NCI-H748 (cell line): Measurements from ENCODE around the gene ITGB2.
A peak's percentile ranks its signal among the peaks of the same experiment; 100 is the strongest.

Source experiments
- DNase-seq: peaks from one replicate; lab custom pipeline; 2025; ENCODE audit not compliant: unreplicated experiment; lab: John Stamatoyannopoulos, UW

Gene ITGB2

DNA sequence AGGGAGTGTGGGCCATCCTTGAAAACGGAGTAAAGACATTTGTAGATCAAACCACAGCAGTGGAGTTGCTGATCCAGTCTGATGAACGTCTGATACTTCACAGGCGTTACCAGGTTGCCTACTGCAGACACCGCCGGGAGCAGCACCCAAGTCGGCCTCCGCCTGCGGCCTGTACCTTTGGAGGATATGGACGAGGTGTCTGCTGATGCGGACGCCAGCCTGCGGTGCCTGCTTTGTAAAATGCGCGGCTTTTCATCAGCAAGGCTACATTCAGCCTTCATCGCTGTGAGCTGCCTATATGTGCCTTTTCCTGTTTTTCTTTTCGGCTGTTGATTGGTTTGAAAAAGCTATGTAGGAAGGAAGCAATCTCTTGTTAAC is 35.1 kb upstream of the ITGB2 start:
- no peak for DNase-seq

DNA sequence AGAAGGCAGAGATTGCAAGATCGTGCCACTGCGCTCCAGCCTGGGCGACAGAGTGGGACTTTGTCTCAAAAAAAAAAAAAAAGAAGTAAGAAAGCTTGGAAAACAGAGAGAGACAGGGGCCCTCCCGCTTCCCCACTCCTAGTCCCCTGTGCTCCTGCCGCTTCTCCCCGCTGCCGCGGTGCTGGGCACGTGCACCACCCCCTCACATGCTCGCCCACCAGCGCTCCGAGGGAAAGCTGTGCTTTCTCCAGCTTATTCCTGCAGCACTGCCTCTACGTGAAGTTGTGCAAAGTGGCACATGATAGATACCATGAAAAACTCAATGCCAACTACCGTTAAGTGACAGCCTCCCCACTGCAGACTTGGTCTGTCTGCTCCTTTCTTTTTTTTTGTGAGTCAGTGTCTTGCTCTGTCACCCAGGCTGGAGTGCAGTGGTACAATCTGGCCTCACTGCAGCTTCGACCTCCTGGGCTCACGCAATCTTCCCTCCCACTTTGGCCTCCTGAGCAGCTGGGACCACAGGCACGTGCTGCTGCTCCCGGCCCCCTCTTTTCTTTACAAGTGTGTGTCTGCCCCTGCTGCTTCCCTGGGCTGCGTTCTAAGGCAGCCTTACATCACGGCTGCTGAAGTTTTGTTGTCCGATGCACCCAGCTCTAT is 34.6 kb upstream of the ITGB2 start:
- DNase-seq, result no peak

DNA sequence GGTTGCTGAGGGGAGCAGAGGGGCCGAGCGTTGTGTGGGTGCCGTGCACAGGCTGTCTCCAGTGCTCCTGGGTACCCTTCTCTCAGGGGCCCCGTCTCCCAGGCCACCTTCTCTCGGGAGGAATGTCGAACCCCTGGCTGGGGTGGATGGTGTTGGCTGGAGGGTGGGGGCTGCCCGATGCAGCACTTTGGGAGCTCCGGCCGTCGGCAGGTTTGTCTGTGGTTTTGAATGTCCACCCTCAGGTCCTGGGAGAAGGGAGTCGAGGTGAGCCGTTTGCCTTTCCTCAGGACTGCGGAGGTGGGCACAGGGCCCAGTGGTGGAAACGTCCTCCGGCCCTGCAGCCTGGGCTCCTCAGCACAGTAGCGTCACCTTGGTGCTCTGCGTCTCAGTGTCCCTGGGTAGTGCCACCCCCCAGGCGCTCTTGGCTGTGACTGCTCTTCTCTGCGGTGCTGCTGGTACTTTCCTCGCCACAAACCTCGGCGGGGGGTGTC is 33.6 kb upstream of the ITGB2 start:
- DNase-seq, result no peak

DNA sequence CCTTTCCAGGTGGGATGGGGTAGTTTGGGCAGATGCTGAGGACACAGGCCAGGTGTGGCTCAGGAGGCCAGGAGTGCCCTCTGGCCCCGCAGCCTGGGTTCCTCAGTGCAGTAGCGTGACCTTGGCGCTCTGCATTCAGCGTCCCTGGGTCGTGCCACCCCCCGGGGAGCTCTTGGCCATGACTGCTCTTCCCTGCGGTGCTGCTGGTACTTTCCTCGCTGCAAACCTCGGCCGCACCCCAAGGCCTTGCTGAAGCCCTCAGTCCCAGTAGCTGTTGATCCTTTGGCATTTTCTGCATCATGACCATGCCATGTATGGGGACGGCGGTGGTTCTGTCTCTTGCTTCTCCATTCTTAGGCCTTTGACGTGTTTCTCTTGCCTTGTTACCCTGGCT is 32.9 kb upstream of the ITGB2 start:
- DNase-seq, result no peak

DNA sequence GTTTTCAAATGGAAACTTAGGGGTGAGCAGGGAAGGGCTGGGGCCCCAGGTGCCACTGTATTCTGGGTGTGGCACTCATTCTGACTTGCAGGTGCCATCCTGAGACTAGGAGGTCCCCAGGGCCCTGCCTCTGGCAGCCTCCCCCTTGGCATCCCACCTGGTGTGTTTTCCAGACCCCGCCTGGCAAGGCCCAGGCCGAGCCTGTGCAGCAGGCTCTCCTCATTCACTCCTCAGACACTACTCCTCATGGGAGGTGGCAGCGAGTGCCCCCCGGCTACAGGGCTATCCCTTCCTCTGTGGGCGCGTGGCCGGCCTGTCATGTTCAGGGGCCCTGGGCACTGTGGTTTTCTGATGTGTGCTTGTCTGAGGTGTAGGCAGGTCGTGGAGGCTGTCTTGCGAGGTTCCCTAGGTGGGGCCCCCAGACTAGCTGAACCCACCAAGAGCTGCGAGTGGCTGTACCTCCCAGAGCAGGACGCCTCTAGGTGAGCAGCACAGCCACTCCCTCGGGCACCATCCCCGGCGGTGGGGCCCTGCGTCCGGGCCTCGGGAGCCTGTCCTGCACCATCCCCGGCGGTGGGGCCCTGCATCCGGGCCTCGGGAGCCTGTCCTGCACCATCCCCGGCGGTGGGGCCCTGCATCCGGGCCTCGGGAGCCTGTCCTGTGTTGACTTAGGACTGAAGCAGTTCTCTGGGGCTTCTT is 32.4 kb upstream of the ITGB2 start:
- DNase-seq, result no peak

DNA sequence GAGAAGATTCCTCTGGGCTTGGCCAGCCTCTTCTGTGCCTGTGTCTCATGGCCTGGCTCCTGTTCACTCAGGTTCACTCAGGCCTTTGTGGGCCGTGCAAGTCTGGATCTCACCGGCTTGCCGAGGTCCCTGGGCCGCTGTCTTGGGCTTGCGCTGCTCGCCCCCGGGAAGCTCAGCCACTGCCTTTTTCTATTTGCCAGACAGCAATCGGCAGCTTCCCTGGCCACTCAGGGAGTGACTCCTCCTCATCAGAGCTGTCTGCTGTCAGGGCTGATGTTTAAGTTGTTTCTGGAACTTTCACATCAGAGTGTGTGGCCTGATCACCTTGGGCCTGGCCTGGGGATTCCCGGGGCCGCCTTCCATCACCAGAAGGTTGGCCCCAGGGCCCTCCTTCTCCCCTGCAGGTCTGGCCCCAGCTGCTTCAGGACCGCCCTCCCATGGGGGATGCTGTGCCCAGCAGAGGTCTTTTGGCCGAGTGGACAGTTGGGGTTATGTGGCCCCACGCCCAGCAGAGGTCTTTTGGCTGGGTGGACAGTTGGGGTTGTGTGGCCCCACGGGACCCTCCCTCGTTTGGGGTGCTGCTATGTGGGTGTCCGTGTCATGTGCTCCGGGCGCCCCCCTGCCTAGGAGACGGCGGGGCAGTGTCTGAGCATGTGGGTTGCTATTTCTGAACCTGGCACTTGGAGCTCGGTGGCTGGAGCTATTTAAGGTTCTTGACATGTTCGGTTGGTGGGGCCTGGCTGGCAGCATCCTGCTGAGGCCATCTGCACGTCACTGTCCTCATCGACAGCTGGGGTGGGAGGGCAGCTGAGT is 31.6 kb upstream of the ITGB2 start:
- no peak for DNase-seq

DNA sequence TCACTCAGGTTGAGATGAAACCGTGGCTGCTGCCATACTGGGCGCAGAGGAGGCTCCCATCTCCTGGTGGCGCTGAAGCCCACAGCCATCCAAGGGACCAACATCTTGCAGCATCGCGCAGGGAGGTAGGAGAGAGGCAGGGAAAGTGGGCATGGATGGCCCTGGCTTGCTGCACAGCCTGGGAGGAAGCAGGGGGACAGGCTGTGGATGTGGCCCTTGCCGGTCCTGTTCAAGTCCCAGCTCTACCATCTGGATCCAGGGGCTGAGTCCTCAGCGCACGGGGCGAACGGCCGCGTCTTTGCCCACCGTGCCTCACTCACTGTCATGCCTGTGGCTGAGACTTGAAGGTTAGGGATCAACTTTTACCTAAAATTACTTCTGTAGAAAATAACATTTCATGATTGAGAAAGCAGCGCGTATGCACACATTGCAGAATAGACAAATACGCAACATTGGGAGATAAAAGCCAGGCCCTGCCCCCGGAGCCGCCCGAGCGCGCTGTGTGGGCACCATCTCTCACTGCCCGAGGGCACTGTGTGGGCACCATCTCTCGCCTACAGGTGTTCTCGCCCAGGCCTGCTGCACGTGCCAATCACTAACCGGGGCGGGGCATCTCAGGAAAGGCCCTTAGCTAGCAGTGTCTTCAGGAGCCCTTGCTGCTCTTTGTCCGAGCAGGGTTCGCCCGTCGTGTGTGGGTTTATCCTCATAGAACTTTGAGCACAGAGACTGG is 30.7 kb upstream of the ITGB2 start:
- DNase-seq, result no peak

DNA sequence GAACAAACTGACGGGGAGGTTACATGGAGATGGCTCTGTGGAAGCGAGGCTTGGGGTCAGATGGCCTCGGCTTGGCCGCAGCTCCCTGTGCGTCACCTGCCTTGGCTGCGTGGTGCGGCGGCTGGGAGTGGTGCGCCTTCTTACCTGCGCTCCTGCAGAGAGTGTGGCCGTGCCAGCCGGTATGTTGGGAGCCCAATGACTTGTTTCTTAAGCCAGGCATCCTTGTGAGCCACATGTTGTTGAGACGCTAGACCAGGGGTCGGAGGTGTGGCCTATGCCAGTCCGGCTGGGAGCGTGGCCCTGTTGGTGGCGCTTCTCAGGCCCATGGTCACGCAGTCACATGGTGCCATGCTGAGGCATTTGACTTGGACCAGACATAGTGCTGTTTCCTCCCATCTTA is 29.7 kb upstream of the ITGB2 start:
- DNase-seq, result no peak

DNA sequence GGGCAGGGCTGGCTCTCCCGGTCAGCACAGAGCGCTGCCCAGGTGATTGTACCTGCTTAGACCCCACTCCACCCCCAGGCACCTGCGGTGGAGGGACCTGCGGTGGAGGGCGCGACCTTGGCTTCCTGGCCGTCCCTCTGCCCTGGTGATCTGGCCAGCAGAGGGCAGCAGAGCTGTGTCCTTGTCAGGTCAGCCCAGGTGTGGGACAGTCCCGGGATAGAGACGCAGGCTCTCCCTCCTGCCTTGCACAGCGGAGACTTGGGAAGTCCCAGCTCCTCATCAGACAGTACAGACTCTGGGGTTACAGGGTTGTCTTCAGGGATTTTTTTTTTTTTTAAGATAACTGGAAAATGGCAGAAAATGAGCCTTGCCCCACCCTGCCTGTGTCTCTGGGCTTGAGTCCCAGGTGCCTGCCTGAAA is 29.1 kb upstream of the ITGB2 start:
- DNase-seq, result peak; percentile 32

DNA sequence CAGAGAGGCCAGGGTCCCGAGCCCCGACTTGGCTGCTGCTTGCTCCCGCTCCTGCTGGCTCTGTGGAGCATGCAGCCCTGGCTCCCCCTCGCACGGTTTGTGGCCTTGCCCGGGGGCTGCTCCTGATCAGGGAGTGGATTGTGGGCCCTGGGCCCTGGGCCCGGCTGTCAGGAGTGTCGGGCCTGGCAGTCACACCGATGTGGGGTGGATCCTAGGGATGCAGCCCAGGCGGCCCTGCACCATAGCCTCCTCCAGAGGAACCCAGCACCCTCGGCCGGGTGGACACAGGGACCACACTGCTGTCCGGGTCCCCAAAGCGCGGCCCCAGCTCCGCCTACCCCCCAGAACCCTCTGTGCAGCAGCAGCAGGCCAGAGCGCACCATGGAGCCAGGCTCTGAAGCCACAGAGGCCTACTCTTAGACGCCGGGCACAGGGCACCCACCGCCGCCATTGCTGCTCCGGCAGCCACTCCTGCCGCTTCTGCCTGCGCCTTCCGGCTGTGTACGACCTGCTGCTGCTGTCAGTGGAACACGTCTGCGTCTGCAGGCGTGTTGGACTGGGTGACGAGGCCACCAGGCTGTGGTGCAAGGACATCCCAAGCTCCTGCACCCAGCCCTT is 28.6 kb upstream of the ITGB2 start:
- DNase-seq, result no peak

DNA sequence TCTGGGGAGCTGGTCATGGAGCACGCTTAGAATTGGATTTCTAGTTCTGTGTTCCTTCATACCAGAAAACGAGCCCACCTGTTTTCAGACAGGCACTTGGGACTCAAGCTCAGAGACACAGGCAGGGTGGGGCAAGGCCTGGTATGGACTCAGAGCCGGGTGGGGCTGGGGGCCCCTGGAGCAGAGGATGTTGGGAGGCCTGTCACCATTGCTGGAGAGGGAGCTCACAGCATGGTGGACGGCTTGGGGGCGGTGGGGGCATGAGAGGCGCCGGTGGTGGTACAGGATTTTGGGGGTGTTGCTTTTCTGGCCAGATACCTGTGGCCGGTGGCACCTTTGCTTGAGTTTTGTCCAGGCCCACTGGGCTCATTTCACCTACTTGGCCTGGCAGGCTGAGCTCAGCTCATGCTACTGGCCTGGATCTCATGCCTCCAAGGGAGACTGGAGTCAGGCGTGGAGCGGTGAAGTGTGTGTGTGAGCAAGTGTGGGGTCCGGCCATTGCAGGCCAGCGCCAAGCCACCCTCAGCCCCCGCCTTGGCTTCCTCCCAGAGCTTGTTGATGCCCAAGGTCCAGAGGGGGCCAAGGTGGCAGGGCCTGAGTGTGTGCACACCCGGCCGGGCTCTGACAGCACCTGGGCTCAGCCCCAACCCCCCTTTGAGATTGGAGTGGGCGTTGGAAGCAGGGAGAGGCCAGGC is 27.9 kb upstream of the ITGB2 start:
- DNase-seq, result no peak

DNA sequence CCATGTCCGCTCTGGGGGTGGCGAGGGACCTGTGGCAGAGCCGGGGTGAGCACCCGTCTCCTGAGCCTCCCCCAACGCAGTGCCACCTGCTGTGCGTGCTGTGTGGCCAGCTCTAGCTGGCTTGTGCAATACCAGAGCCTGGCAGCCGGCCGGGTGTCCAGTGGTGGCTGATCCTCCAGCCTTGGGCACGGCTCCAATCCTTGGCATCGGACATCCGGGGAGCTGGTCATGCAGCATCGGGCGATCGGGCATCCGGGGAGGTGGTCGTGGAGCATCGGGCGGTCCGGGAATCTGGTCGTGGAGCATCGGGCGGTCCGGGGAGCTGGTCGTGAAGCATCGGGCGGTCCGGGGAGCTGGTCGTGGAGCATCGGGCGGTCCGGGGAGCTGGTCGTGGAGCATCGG is 27.2 kb upstream of the ITGB2 start:
- DNase-seq, result no peak

DNA sequence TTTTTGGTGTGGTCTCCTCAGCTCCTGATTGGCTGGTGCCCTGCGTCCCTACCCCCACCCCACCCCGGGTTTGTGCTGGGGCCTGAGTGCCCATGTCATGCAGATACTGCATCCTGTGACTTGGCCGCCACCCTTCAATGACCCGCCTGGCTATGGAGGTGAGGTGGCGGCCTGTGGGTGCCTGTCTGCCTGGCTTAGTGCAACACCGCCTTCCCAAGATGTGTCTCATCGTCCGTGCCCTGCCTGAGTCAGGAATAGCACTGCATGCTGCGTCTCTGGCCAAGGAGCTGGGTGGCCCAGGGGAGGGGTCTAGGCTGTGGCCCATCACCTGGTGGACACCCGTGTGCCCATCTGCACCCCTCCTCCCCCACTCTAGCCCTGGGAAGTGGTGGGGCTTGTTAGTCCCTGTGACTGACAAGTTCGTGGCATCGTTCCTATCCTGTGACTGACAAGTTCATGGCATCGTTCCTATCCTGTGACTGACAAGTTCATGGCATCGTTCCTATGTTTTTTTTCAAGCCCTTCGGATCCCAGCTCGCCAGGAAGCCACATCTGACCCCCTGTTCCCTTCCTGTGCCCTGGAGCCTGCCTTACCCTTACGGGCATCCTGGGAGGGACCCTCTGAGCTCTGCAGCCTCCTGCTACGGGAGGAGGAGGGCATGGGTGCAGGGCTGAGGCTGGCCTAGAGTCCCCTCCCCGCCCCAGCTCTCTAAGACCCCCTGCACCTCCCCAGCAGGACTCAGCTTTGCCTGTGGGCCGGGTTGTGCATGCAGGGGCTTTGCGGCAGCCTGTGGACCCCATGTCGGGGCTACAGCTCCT is 26.6 kb upstream of the ITGB2 start:
- DNase-seq, result no peak

DNA sequence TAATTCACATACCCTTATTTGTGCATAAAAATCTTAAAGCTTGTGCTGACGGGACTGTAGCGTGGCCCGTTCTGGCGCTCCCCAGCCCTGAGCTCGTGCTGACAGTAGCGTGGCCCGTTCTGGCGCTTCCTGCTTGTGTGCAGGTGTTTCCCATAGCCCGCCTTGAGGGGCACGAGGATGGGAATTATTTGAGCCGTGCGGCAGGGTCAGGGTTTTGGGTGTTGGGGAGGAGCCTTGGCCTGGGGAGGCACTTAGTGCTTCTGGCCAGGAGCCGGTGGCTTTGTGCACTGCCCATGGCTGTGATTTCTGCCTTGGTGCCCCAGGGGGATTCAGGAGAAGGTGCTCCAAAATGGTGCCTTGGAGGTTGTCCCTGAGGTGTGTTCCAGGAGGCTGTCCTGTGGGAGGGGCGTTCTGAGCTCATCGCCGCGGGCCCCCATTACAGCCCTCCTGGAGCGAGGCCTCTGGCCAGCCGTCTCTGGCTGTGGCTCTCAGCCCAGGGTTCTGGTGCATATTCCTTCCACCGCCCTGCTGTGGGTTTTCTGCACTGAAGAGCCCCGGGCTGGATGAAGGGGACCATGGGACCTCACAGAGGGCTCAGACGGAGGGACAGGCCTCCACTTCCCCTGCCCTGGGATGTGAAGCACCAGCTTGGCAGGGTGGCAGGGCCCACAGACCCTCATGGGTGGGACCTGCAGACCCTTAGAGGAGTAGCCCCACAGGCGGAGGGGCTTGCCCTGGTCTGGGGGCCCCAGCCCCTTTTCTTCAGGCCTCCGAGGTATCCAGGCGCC is 25.7 kb upstream of the ITGB2 start:
- no peak for DNase-seq

DNA sequence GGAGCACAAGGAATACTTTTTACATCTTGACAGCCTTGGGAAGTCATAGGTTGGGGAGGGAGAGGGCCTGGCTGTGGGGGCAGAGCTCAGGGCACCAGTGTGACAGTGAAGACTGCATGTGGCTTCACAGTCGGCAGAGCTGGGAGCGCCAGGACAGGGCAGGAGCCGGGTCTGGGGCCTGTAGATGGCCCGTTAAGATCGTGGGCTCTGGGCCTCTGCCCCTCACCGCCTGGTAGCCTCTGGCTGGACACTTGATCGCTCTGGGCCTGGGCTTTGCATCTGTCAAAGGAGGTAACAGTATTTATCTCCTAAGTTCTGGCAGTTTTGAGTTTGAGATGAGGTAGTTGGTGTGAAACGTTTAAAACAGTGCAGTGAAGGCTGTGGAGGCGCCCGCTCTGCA is 23.9 kb upstream of the ITGB2 start:
- no peak for DNase-seq

DNA sequence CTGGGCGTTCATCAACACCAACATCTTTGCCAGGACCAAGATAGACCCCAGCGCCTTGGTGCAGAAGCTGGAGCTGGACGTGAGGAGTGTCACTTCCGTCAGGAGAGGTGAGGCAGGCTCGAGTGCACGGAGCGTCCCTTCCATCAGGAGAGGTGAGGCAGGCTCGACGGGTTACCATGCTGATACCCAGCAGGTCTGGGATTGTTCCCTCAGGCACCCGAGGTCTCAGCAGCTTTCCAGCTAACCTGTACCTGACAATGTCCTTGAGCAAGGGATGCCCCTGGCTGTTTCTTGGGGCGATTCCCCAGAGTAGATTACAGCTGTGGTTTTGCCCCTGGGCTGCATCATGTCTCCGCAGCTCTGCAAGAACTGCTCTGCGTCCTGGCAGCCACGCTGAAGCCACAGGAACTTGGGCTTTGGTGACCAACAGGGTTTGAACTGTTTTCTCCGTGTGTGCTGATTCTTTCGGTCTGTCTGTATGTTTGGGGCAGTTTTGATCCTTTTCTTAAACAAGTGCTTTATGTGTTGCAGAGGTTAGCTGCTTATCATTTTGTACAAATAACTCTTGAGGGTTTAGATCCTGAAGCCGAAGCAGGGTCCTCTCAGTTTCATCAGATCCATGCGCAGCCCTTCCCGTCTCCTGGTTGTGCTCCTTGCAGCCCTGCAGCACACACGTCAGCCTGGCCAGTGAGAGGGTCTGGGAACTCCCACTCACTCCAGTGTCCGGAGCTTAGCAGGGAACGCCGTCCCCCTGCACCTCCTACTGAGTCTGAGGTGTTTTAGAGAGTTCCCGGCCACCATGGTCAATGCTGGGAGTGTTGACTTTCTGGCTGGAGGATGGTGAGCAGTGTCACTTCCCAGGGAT is 23.2 kb upstream of the ITGB2 start:
- DNase-seq, result no peak

DNA sequence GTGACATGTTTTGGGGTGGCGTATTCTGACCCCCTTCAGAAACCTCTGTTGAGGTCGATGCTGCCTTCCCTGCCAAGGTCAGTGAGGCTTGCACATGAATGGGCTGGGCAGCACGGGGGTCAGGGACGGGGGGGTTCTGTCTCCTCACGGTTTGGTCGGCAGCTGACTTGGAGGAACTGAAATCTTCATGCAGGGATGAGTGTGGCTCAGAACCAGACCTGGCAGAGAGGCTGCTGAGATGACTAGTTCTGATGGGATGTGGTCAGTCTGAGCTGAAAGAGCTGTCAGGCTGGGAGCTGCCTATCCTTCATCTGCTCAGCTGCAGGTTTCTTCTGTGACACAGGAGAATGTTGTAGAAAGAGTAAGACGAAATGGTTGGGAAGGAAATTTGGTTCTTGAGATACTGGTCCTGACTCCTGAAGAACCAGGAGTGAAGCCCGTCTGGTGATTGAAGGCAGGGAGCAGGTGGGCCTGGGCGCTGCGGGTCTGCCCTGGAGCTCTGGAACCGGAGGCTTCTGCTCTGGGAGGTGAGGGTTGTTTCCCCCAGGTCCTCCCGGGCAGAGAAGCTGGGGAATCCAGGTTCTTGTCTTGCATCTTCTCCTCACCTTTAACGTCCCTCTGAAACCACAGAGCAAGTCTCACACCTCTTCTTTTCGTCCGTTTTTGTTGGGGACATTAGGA is 22.4 kb upstream of the ITGB2 start:
- DNase-seq, result no peak
